SW480 (cell line): ENCODE data around the gene ARHGAP15.

Source experiments
- DNase-seq: peaks from one replicate; pipeline ENCODE4 v3.0.0-alpha.2; 2016; ENCODE audit warnings: low spot score

ARHGAP15 gene

DNA sequence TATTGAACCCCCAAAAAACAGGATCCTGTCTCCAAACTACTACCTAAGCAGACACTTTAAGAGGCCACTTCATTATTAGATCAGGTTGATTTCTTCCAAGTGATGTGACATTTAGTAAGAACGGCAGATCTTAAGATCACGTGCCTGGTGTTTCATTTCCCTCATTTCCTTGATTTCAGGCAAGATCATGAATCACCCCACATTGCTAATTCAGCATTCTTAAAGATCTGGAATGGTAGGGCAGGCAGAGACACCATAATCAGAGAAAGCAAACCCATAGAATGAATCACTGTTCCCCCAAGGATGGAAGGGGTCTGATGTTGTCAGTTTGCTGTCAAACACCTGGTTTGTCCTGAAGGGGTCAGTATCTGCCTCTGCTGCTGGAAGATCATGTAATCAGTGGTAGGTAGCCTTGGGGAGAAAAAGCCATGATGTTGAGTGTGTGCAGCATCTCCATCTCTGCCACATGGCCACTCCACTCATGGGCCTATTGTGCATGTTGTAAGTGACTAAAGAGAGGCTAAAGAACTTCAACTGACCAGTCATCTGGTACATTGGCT lies 133.9 kb downstream of the ARHGAP15 start:
- DNase-seq, result no peak

DNA sequence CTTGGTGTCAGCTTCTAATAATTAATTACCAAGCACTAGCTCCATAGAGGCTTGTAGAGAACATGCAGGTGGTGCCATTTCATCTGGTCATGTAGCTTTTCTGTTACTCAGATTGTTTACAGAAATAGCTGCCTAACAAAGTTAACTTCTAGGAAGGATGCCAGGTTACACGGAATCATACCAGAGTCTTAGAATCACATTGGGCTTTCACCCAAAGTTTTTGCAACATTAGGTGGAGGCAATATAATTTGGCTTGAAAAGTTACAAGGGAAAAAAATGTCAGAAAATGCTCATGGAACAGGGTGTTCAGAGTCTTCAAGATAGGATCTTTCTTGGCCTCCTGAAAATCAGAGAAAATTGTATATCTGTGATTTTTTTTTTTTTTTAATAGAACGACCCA lies 135.6 kb downstream of the ARHGAP15 start:
- no peak for DNase-seq

DNA sequence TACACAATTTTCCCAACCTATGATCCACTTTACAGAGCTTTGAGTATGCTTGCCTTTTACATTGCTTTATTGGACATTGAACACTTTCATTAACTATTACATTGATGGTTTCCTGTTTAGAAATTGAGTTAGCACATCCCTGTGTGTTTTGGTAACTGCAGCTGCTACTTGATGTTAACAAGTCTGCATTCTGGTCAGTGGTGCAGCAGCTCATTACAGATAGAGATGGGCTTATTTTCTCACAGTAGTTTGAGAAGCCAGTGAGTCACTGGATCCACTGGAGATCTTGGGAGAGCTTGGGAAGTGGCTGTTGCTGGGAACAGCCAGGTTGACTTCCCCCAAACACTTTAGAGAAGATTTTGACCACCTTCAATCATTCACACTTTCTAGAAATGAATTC lies 150.5 kb downstream of the ARHGAP15 start:
- DNase-seq, result no peak

DNA sequence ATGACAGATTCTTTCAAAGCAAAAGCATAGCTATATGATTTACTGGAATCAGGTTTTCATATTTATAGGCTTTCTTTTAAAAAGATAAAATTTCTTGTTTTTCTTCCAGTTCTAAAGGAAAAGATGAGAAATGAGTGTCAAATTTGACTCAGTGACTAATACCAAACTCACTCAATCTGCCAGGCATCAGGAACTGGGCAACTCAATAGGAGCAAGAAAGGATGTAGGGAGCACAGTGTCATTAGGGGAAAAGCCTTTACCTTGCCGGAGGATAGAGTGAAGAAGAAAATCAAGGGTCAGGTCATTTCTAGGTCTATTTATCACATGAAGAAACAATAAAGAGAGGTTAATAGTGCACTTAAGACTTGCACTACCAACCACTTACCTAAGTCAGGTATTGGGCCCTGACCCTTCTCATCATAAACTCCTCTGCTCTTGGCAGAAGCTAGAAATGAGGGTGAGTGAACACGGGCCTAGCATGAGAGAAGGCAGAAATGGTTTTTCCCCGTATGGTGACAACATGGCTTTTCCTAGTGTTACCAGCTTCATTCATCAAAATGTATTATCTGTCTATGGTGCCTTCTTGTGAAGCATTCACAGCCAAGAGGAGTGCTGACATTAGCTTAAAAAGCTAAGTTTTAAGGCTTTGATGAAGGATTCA lies 151.0 kb downstream of the ARHGAP15 start:
- no peak for DNase-seq

DNA sequence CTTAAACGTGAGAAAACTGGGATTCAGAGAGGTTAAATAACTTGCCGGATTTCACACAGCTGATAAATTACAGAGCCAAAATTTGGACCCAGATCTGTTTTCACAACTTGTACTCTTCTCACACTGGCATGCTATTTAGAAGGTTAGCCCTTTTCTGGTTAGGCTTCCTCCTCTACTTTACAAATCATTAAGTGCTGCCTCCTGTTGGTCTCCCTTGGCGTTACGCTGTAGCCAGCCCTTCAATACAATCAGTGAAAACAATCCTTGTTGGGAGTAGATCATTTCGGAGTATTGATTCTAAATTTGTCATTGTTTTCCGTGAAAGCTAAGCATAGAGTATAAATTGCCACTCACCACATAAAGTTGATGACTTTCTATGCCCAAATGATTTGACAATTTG lies 153.5 kb downstream of the ARHGAP15 start:
- DNase-seq, result no peak

DNA sequence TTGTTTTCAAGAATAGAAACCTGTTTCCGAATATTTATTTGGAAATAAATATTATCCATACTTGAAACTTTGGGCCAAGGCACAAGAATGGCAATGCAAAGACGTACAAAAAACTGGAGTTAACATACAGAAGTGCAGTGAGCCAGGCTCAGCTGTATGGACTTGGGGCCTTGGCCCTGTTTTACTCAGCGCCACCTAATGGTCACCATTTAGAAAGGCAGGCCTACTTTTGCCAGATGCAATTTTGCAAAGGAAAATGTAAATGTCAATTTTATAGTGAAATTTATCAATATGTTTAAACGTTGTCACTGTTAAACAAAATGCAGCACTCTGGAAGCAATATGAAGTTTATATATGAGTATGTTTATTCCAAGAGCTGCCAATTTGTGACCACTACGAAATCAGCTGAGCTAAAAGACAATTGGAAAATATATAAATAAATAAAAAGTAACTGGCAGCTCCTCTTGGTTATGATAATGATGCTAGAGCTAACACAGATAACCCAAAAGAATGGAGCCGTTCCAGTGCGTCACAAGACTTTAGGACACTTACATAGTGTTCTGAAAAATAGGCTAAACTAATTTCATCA lies 155.0 kb downstream of the ARHGAP15 start:
- peak; percentile 4 for DNase-seq

DNA sequence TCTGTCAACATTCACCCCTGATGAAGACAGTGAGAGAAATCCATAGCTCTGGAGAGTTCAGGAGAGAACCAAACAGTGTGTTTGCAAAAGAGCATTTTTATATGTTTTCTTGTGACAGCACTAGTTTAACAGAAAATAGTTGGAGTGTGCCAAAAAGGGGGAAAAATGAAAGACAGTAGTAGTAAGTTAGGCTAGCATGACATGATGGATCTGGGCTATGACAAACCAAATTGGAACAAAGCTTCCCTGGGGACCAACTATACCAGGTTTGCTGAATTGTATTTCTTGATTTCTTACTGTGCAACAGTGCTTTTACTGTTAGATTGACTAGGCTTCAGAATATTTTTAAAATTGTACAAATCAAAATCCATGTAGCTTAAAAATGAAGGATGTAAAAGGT lies 159.8 kb downstream of the ARHGAP15 start:
- no peak for DNase-seq

DNA sequence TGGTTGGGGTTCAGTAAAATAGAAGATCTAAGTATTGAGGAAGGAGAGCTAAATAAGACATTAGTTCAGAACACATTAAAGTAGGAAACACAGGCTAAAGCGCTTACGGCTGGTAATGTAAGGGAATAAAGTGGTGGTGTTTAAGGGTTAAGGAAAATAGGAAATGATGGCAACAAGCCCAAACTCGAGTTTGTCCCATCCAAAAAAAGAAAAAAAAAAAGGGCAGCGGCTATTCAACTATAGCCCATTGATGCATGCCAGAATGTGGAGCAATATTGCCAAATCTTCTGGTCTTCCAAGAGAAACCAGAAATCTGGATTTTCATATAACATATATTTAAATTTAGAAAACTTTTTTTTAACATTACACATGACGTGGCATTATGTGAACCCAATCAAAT lies 161.0 kb downstream of the ARHGAP15 start:
- no peak for DNase-seq

DNA sequence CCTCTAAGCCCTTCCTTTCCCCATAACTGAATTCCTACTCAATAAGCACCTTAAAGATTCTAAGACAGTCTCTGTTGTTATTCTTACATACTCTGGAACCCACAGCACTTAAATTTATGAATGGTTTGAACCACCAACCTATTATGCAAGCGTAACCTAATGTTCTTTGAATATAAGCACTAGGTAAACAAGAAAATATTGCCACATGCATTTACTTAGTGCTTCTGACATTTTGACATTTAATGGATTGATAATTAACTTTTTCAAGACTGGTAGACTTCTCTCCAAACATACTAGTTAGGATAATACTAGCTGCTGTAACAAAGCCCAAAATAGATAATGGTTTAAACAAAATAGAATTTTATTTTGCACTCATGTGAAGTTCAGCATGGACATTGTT lies 164.8 kb downstream of the ARHGAP15 start:
- no peak for DNase-seq

DNA sequence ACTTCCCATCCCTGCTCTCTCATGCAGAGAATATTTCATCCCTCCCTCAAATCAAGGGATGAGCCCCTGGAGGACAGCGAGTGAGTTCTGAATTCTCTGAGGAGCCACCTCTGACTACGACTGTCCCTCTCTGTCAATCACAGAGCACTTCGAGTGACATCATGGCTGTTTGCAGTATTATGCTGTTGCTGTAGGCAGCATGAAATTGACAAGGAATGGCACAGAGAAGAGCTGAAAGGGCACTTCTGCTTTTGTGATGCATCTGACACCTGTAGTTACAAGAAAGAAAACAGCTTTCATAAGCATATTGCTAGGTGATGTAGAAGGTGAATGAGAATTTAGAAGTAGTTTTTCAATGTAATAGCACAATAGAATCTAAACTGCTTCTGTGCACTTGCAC lies 166.9 kb downstream of the ARHGAP15 start:
- DNase-seq, result no peak

DNA sequence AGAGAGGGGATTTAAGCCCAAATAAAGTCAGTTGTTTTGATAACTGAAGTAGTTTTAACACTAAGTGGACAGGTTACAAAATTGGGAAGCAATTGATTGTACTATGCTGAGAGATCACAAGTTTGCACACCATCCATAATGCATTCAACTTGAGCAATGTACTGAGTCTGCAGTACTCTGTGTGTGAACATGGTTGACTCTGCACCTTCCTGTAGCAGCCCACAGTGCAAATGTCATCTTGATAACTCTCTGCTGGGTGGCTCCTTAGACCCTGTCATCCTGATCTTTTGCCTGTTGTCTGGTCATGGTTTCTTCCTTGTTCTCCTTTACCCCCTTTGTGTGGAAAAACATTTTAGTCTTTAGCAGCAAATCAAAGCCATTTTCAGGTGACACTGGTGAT lies 168.0 kb downstream of the ARHGAP15 start:
- no peak for DNase-seq

DNA sequence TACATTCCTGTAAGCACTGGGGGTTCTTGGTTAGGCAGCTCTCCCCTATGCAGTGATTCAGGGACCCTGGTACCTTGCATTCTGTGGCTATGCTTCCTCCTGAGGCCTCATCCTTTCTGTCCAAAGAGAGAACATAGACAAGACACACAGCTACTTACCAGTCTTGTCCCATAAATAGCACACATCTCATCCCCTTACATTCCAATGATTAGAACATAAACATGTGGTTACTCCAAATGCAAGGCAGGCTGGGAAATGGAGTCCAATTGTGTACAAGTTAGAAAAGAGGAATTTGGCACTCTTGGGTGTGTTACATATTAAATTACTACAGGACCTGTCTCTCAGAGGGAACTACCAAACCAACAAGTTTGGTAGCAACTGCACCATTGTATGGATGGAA lies 171.3 kb downstream of the ARHGAP15 start:
- DNase-seq, result no peak

DNA sequence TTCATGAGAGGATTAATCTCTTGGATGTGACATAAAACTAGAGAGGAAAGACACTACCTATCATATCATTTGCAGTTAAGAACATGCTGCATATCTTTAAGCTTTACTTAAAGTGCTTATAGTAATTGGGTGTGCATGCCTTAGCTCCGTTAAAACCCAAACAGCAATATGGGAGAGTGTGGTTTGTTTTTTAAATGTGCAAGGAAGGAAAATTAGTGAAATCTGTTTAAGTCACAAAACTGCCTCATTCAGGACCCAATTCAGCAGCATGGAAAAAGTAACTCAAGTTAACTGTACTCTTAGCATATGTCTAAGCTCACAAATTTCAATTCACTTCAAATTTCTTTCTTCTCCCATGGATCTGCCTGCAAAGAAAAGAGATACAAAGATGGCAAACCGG lies 182.2 kb downstream of the ARHGAP15 start:
- DNase-seq, result no peak

DNA sequence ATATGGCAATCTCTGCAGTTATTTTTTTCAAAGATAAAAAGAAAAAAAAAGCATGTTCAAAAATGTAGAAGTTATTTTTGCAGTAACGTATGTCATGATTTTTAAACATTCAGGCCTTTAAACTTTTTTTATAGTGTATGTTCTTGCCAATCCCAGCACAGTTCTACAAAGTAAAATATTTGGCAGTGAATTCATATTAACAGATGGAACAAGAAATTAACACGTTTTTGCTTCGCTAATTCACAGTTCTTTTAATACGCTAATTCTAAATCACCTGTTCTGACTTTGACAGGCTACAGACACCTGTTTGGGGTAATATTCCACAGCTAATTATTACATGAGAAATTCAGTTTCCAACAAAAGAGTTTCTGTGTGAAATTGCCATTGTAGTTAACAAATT lies 183.2 kb downstream of the ARHGAP15 start:
- DNase-seq, result no peak

DNA sequence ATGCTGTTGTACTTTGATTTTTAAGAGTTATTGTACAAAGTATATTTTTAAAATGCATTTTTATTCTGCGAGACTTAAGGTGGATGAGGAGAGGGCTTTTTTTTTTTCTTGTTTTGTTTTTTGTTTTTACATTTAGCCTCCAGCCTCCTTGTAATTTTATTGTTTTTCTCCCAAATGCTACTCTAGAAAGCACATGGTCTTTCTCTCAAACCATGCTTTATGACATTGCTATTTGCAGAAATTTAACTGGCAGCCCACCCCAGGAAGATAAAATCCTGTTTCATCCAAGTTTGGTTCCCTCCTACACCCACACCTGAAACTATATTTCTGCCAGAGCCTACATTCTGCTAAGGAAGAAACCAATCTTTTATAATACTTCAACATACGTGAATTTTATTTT lies 184.6 kb downstream of the ARHGAP15 start:
- no peak for DNase-seq

DNA sequence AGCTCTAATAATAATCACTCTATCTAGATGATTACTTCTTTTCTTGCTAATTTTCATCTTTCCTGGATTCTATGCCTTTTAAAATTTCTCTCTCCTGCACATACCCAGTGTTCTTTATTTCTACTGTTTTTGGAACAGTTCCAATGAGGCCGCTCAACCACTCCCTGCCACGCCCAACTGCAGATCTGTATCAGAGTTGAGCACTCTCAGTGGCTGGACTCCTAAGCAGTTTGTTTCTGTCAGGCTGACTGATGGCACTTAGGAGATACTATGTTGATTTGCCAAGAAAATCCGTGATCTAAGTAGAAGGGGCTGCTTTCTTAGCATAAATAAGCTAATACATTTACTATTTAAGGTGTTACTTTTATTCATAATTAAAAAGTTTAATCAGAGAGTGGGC lies 192.8 kb downstream of the ARHGAP15 start:
- DNase-seq, result peak; percentile 18

DNA sequence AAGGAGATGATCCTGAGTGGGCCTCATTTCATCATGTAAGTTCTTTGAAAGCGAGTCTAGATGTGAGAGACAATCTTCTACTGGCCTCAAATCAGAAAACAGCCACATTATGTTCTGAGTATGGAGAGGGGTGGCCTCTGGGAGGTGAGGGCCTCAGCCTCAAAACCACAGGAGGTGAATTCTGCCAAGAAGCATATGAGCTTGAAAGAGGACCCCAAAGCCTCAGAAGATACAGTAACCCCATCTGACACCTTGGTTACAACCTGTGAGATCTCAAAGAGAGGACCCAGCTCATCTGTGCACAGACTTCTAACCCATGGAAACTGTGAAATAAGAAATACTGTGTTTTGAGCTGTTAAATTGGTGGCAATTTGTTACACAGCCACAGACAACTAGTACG lies 200.1 kb downstream of the ARHGAP15 start:
- no peak for DNase-seq

DNA sequence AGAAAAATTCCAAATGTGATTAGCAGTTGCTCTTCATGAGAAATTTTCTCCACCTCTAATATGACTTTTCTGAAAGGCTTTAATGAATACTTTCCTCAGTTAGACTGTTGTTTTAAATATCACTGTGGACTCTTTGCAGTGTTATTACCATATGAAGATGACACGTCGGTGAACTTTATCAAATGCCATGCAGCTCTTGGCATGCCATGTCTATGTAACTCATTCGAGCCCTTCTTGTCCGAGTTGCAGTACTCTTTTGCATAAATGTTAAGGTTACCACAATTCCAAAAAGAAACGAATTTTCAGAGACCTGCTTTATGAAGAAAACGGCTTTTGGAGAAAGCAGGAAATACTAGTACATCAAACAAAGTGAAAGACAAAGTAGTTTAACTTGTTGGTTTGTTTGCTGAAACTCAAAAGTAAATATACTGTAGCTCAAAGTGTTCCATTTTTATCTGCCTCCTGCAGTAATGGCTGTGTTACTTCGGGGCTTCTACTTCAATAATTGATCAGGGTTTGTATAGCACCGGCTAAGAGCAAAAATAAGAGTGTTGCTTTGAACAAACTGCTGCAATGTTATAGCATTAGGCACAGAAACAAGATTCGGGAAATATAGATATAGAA lies 204.1 kb downstream of the ARHGAP15 start:
- no peak for DNase-seq

DNA sequence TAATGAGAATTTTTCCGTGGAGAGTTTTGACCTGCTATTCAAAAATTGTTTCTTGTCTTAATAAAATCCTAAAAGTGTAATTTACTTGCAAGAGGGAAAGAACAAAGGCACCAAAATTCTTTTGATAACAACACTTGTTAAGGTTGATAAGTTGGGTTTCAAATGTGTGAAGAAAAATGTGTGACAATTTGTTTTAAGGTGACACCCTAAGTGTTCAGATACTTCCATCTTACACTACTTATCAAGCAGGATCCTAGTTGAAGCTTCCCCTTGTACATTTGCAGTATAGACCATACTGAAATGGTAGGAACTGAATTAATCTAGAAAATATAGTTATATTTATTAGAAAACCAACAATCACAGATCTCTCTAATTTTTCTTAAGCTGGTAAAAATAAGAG lies 204.6 kb downstream of the ARHGAP15 start:
- no peak for DNase-seq

DNA sequence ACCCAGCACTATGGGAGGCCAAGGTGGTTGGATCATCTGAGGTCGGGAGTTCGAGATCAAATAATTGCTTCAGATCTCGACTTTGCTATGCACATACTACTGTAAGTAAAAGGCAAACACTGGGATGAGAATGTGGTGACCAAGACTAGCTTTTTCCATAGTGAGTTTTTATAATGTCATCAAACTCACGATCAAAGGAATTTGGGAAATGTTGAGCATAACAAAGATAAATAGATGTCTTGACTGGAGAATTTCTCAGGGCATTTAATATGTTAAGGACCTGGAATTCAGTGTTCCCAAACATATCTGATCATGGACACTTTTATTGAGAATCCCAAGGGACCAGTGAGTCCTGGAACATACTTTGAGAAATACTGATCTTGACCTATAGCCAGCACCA lies 205.6 kb downstream of the ARHGAP15 start:
- DNase-seq, result no peak

DNA sequence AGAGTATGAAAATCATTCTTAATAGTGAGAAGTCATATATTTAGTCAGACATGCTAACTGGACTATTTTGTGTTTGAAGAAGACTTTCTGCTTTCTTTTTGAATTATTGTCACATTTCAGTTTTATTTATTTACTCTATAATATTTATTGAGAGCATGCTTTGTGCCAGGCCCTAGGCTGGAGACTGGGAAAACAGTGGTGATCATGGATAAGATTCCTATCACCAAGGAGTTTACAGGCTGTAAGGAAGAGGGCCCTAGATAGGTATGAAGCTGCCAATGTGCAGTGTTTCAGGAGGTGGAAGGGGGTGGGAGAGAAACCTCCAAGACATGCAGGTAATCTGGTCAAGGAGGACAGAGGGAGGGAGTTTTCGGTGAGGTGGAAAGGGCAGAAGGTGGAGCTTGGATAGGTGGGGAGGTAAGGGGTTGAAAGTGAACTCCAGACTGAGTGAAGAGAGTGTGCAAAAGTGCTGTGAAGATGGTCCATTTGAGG lies 207.5 kb downstream of the ARHGAP15 start:
- DNase-seq, result no peak

DNA sequence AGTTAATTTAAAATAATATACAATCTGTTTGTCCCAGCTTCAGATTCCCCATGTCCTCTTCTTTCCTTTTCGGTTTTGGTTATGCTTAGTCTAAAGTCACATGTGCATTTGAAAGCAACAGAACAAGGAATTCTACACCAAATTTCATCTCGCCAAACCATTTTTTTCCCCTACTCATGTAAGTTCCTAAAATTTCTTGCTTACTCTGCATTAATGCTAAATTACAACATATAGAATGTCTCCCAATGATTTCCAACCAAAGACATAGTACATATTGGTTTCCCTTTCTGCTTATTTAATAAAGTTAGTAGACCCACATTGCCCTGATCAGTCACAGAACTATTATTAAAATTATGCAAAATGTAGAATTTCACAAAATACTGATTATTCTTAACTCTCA lies 212.3 kb downstream of the ARHGAP15 start:
- no peak for DNase-seq

DNA sequence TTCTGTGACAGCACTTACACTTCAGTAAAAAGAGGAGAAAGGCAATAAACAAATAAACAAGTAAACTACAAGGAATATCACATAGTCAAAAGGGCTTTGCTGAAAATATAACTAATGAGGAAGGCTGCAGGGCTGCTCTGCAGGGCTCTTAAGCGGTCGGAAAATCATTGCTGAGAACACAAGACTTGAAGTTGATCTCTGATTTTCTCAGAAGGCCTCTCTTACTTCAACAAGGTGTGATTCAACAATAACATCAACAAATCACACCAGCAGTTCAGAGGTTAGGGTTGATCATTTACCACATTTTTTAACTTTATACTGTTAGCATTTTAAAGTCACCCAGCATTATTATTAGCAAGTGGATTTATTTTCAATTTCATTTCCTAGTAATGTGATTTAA lies 215.6 kb downstream of the ARHGAP15 start:
- no peak for DNase-seq
